ENCODE results near the gene SLC22A4. TPM values are rescaled to one million over a fixed set of nuclear protein-coding genes. Genes with fewer than 3 reads are reported as not detected.

SLC22A4 gene
- total and polyA plus RNA-seq, 2 donors, result 0.66 to 3.0 TPM

- H3K4me3 ChIP-seq (ENCODE audit: low read length in 2 of 2), result no peak overlapping the region
- no peaks in the 10 kb centered on the region for H3K9me3 ChIP-seq (ENCODE audit: control insufficient read depth in 2 of 2, insufficient read depth in 1 of 2, low read length in 1 of 2)
- peaks cover 0 to 24% of the 10 kb centered on the region in 2 donors for H3K27me3 ChIP-seq (ENCODE audit: control insufficient read depth in 2 of 2, insufficient read depth in 1 of 2, low read length in 1 of 2)
- H3K27ac ChIP-seq (ENCODE audit: low read depth in 1 of 2, low read length in 1 of 2), result no peak overlapping the region
- H3K36me3 ChIP-seq (ENCODE audit: control insufficient read depth in 2 of 2, insufficient read depth in 2 of 2, low read length in 1 of 2), result no peaks in the 10 kb centered on the region
- no peak for DNase-seq (ENCODE audit: low read depth in 6 of 9, low spot score in 9 of 9)
- H3K4me1 ChIP-seq (ENCODE audit: control insufficient read depth in 2 of 2, insufficient read depth in 2 of 2, low read length in 2 of 2), result peaks cover 0 to 9% of the 10 kb centered on the region in 2 donors
- 91% methylated on average over 7 of the region's 7 CpGs for WGBS
These were observed 32.0 kb upstream of the SLC22A4 start for GRCh38 chr5:132261881-132262845.

GRCh38 chr5:132262882-132263547 is 31.2 kb upstream of the SLC22A4 start:
- Histone ChIP-seq H3K27ac (ENCODE audit: low read depth in 1 of 2, low read length in 1 of 2) (no peak overlapping the region), H3K36me3 (ENCODE audit: control insufficient read depth in 2 of 2, insufficient read depth in 2 of 2, low read length in 1 of 2) (no peaks in the 10 kb centered on the region), H3K4me3 (ENCODE audit: low read length in 2 of 2) (no peak overlapping the region), H3K27me3 (ENCODE audit: control insufficient read depth in 2 of 2, insufficient read depth in 1 of 2, low read length in 1 of 2) (peaks cover 0 to 16% of the 10 kb centered on the region in 2 donors), H3K4me1 (ENCODE audit: control insufficient read depth in 2 of 2, insufficient read depth in 2 of 2, low read length in 2 of 2) (peaks cover 0 to 9% of the 10 kb centered on the region in 2 donors), H3K9me3 (ENCODE audit: control insufficient read depth in 2 of 2, insufficient read depth in 1 of 2, low read length in 1 of 2) (no peaks in the 10 kb centered on the region)
- WGBS, result 98% methylated on average over 2 of the region's 2 CpGs
- no peak for DNase-seq (ENCODE audit: low read depth in 6 of 9, low spot score in 9 of 9)

GRCh38 chr5:132263548-132264261 is 30.5 kb upstream of the SLC22A4 start:
- H3K4me1 ChIP-seq (ENCODE audit: control insufficient read depth in 2 of 2, insufficient read depth in 2 of 2, low read length in 2 of 2), result peaks cover 0 to 11% of the 10 kb centered on the region in 2 donors
- 75% methylated on average over 7 of the region's 7 CpGs for WGBS
- peaks cover 0 to 9% of the 10 kb centered on the region in 2 donors for H3K27me3 ChIP-seq (ENCODE audit: control insufficient read depth in 2 of 2, insufficient read depth in 1 of 2, low read length in 1 of 2)
- no peaks in the 10 kb centered on the region for H3K9me3 ChIP-seq (ENCODE audit: control insufficient read depth in 2 of 2, insufficient read depth in 1 of 2, low read length in 1 of 2)
- no peak overlapping the region for H3K27ac ChIP-seq (ENCODE audit: low read depth in 1 of 2, low read length in 1 of 2)
- no peaks in the 10 kb centered on the region for H3K36me3 ChIP-seq (ENCODE audit: control insufficient read depth in 2 of 2, insufficient read depth in 2 of 2, low read length in 1 of 2)
- no peak overlapping the region for H3K4me3 ChIP-seq (ENCODE audit: low read length in 2 of 2)
- no peak for DNase-seq (ENCODE audit: low read depth in 6 of 9, low spot score in 9 of 9)

GRCh38 chr5:132264546-132265335 is 29.5 kb upstream of the SLC22A4 start:
- Histone ChIP-seq H3K4me3 (ENCODE audit: low read length in 2 of 2) (no peak overlapping the region), H3K36me3 (ENCODE audit: control insufficient read depth in 2 of 2, insufficient read depth in 2 of 2, low read length in 1 of 2) (no peaks in the 10 kb centered on the region), H3K4me1 (ENCODE audit: control insufficient read depth in 2 of 2, insufficient read depth in 2 of 2, low read length in 2 of 2) (peaks cover 0 to 19% of the 10 kb centered on the region in 2 donors), H3K27me3 (ENCODE audit: control insufficient read depth in 2 of 2, insufficient read depth in 1 of 2, low read length in 1 of 2) (peaks cover 0 to 2% of the 10 kb centered on the region in 2 donors), H3K9me3 (ENCODE audit: control insufficient read depth in 2 of 2, insufficient read depth in 1 of 2, low read length in 1 of 2) (no peaks in the 10 kb centered on the region), H3K27ac (ENCODE audit: low read depth in 1 of 2, low read length in 1 of 2) (no peak overlapping the region)
- WGBS, result 89% methylated on average over 4 of the region's 4 CpGs
- DNase-seq (ENCODE audit: low read depth in 6 of 9, low spot score in 9 of 9), result no peak

GRCh38 chr5:132265336-132266030 is 28.7 kb upstream of the SLC22A4 start:
- Histone ChIP-seq H3K36me3 (ENCODE audit: control insufficient read depth in 2 of 2, insufficient read depth in 2 of 2, low read length in 1 of 2) (no peaks in the 10 kb centered on the region), H3K9me3 (ENCODE audit: control insufficient read depth in 2 of 2, insufficient read depth in 1 of 2, low read length in 1 of 2) (no peaks in the 10 kb centered on the region), H3K4me3 (ENCODE audit: low read length in 2 of 2) (no peak overlapping the region), H3K27ac (ENCODE audit: low read depth in 1 of 2, low read length in 1 of 2) (peak overlapping the region in 1 of 2 donors; percentile 61), H3K4me1 (ENCODE audit: control insufficient read depth in 2 of 2, insufficient read depth in 2 of 2, low read length in 2 of 2) (peaks cover 0 to 21% of the 10 kb centered on the region in 2 donors), H3K27me3 (ENCODE audit: control insufficient read depth in 2 of 2, insufficient read depth in 1 of 2, low read length in 1 of 2) (no peaks in the 10 kb centered on the region)
- no peak for DNase-seq (ENCODE audit: low read depth in 6 of 9, low spot score in 9 of 9)
- WGBS, result 82% methylated on average over 8 of the region's 8 CpGs

GRCh38 chr5:132266031-132266835 is 28.0 kb upstream of the SLC22A4 start:
- 97% methylated on average over 7 of the region's 7 CpGs for WGBS
- Histone ChIP-seq H3K36me3 (ENCODE audit: control insufficient read depth in 2 of 2, insufficient read depth in 2 of 2, low read length in 1 of 2) (no peaks in the 10 kb centered on the region), H3K4me1 (ENCODE audit: control insufficient read depth in 2 of 2, insufficient read depth in 2 of 2, low read length in 2 of 2) (peaks cover 0 to 16% of the 10 kb centered on the region in 2 donors), H3K27me3 (ENCODE audit: control insufficient read depth in 2 of 2, insufficient read depth in 1 of 2, low read length in 1 of 2) (peaks cover 0 to 5% of the 10 kb centered on the region in 2 donors), H3K9me3 (ENCODE audit: control insufficient read depth in 2 of 2, insufficient read depth in 1 of 2, low read length in 1 of 2) (no peaks in the 10 kb centered on the region), H3K27ac (ENCODE audit: low read depth in 1 of 2, low read length in 1 of 2) (no peak overlapping the region), H3K4me3 (ENCODE audit: low read length in 2 of 2) (no peak overlapping the region)
- DNase-seq (ENCODE audit: low read depth in 6 of 9, low spot score in 9 of 9), result no peak

GRCh38 chr5:132266836-132267160 is 27.4 kb upstream of the SLC22A4 start:
- H3K4me1 ChIP-seq (ENCODE audit: control insufficient read depth in 2 of 2, insufficient read depth in 2 of 2, low read length in 2 of 2), result peaks cover 0 to 14% of the 10 kb centered on the region in 2 donors

More at GRCh38 chr5:132266836-132267160, 27.4 kb upstream of the SLC22A4 start:
- Histone ChIP-seq H3K27me3 (ENCODE audit: control insufficient read depth in 2 of 2, insufficient read depth in 1 of 2, low read length in 1 of 2) (peaks cover 0 to 10% of the 10 kb centered on the region in 2 donors), H3K9me3 (ENCODE audit: control insufficient read depth in 2 of 2, insufficient read depth in 1 of 2, low read length in 1 of 2) (no peaks in the 10 kb centered on the region), H3K27ac (ENCODE audit: low read depth in 1 of 2, low read length in 1 of 2) (no peak overlapping the region), H3K4me3 (ENCODE audit: low read length in 2 of 2) (no peak overlapping the region), H3K36me3 (ENCODE audit: control insufficient read depth in 2 of 2, insufficient read depth in 2 of 2, low read length in 1 of 2) (no peaks in the 10 kb centered on the region)
- 93% methylated on average over 1 of the region's 1 CpG for WGBS
- no peak for DNase-seq (ENCODE audit: low read depth in 6 of 9, low spot score in 9 of 9)

Measured in thymus (tissue), 11 donors.